Activated CD4-positive, CD25-positive, alpha-beta regulatory T cell treated with anti-CD3 and anti-CD28 coated beads, Interleukin-2, amount 50 U/mL, for 24 hours (primary cell): ENCODE data around the gene HSD11B2.

ENCODE experiments used
- ATAC-seq, 2 donors: fragments of 150-1000 bp; cut with Tn5 transposase; one replicate each; pipeline ENCODE4 v1.10.0; 2021; ENCODE audit warnings: mild to moderate bottlenecking in 1 of 2, moderate library complexity in 1 of 2

HSD11B2 gene

GRCh38 chr16:67415872-67416793 lies 14.8 kb upstream of the HSD11B2 start, which contains the start of gene ZDHHC1:
Gene ZDHHC1 (minus strand): TSS chr16:67416477. CDS start chr16:67407775, 8,702 bp downstream.
- ATAC-seq, result peak; percentile 72 to 74

- no peak for ATAC-seq
These were observed 13.4 kb upstream of the HSD11B2 start for GRCh38 chr16:67417333-67418061.

- no peak for ATAC-seq
These were observed 11.4 kb upstream of the HSD11B2 start for GRCh38 chr16:67419502-67419901.

- ATAC-seq, result no peak
These were observed 11.0 kb upstream of the HSD11B2 start for GRCh38 chr16:67419931-67420330.

GRCh38 chr16:67421030-67421429 lies 9.9 kb upstream of the HSD11B2 start:
- no peak for ATAC-seq

- no peak for ATAC-seq
These were observed 7.9 kb upstream of the HSD11B2 start for GRCh38 chr16:67423015-67423414.

- no peak for ATAC-seq
These were observed 7.2 kb upstream of the HSD11B2 start for GRCh38 chr16:67423611-67424260.

GRCh38 chr16:67424261-67424615 lies 6.7 kb upstream of the HSD11B2 start:
- ATAC-seq, result no peak

GRCh38 chr16:67425061-67425460 lies 5.9 kb upstream of the HSD11B2 start:
- no peak for ATAC-seq

- ATAC-seq, result no peak
These were observed 5.3 kb upstream of the HSD11B2 start for GRCh38 chr16:67425580-67425979.

- no peak for ATAC-seq
These were observed 4.9 kb upstream of the HSD11B2 start for GRCh38 chr16:67426022-67426421.

- no peak for ATAC-seq
These were observed 4.0 kb upstream of the HSD11B2 start for GRCh38 chr16:67426950-67427349.

GRCh38 chr16:67428146-67428731 lies 2.7 kb upstream of the HSD11B2 start:
- peak; percentile 58 to 63 for ATAC-seq

GRCh38 chr16:67429053-67429798 lies 1.7 kb upstream of the HSD11B2 start:
- ATAC-seq, result no peak

- no peak for ATAC-seq
These were observed 970 bp upstream of the HSD11B2 start for GRCh38 chr16:67429799-67430503.

- ATAC-seq, result peak; percentile 41 to 60
These were observed 381 bp upstream of the HSD11B2 start for GRCh38 chr16:67430504-67430976.

GRCh38 chr16:67431775-67432505 lies 1.0 kb downstream of the HSD11B2 start:
- no peak for ATAC-seq

GRCh38 chr16:67432506-67432890 lies 1.6 kb downstream of the HSD11B2 start:
- ATAC-seq, result no peak

GRCh38 chr16:67433131-67433719 lies 2.3 kb downstream of the HSD11B2 start:
- no peak for ATAC-seq

- no peak for ATAC-seq
These were observed 4.8 kb downstream of the HSD11B2 start for GRCh38 chr16:67435758-67436164.
